AG09309 (cell line): Measurements from ENCODE around the gene BGLAP.

Experiments used
- DNase-seq: peaks from one replicate; pipeline ENCODE4 v3.0.0-alpha.2; 2010; ENCODE audit warnings: low read depth
- H3K4me3 ChIP-seq: 2 replicates; pipeline ENCODE4 v1.5.1; 2011; ENCODE audit warnings: mild to moderate bottlenecking, low read depth, low read length, moderate library complexity; ENCODE audit not compliant: control insufficient read depth
- TF ChIP-seq, protein P1 (sequence below): IDR thresholded peaks from 2 replicates; pipeline ENCODE4 v1.5.1; 2011; ENCODE audit warnings: mild to moderate bottlenecking, low read depth, low read length, inconsistent platforms; ENCODE audit not compliant: insufficient read depth, control insufficient read depth; ENCODE audit errors: missing control alignments

Gene BGLAP

DNA sequence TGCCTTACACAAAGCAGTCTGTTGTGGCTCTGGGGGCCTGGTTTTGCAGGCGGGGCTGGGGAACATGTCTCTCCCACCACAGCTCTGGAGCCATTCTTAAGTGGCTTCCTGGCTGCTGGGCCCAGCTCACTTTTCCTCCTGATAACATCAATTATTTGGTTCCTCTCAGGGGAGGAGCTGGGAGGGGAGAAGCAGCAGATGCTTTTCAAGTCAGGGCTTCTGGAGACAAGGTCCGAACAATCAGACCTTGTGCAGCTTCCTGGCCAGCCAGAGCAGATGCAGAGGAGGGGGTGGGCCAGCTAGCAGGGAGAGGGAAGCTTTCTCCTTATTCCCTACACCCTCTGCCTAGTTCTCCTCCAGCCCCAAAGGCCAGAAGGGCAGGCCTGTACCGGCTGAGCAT, 9.5 kb downstream of the BGLAP start:
- DNase-seq, result no peak
- H3K4me3 ChIP-seq, result no peak overlapping the region
- TF ChIP-seq, protein P1, sequence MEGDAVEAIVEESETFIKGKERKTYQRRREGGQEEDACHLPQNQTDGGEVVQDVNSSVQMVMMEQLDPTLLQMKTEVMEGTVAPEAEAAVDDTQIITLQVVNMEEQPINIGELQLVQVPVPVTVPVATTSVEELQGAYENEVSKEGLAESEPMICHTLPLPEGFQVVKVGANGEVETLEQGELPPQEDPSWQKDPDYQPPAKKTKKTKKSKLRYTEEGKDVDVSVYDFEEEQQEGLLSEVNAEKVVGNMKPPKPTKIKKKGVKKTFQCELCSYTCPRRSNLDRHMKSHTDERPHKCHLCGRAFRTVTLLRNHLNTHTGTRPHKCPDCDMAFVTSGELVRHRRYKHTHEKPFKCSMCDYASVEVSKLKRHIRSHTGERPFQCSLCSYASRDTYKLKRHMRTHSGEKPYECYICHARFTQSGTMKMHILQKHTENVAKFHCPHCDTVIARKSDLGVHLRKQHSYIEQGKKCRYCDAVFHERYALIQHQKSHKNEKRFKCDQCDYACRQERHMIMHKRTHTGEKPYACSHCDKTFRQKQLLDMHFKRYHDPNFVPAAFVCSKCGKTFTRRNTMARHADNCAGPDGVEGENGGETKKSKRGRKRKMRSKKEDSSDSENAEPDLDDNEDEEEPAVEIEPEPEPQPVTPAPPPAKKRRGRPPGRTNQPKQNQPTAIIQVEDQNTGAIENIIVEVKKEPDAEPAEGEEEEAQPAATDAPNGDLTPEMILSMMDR, result no peak

DNA sequence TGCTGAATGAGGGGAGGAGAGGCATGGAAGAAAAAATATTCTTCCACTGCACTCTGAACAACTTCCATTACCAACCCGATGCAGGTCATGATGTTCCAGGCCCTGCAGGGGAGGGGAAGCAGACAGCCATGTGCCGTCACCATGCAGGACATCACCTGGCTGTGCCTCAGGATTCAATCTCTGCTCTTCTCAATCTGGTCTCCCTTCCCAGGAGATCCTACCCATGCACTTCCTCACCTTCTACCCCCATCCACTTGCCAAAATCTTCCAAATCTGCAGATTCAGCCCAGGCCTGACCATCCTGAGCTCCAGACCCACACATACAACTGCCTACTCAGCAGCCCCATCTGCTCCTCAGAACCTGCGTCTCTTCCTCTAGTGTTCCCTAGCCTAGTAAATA, 11.7 kb downstream of the BGLAP start:
- TF ChIP-seq, protein P1, result no peak
- DNase-seq, result no peak

DNA sequence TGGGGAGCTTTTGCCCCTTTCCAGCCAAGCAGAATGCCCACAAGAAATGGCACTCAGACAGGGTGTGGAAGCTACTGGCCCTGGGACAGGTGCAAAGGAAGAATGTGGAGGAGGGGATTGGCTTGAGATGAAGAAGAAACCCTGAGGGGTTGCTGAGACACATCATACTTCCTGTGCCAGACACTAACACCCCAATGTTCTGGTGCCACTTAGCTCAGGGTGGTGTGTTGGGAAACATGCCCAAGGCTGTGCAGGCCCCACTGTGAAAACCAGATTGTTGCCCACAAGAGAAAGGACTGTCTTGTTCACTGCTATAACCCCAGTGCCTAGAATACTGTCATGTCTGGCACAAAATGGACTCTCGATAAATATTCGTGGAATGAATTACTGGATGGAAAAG, 15.7 kb downstream of the BGLAP start:
- TF ChIP-seq, protein P1, result no peak
- no peak overlapping the region for H3K4me3 ChIP-seq
- DNase-seq, result no peak

More for the DNA sequence above, 11.7 kb downstream of the BGLAP start:
- H3K4me3 ChIP-seq, result no peak overlapping the region

DNA sequence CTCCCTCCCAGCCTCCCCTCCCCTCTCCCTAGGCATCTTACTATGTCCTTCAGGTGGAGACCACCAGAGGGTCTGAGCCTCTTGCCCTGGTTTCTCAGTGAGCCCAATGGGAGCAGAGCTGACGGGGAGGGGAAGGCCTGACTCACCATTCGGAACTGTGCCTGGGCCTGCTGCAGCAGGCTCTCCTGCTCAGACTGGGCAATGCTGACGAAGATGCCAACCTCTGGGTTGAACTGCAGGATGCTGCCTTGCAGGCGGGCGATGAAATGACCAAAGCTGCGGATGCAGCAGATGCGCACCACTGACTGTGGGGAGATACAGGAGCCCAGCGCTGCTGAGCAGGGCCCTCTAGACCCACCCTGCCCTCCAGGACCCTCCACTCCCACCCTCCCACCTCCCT, 16.9 kb downstream of the BGLAP start:
- H3K4me3 ChIP-seq, result no peak overlapping the region
- no peak for DNase-seq
- TF ChIP-seq, protein P1, result no peak

DNA sequence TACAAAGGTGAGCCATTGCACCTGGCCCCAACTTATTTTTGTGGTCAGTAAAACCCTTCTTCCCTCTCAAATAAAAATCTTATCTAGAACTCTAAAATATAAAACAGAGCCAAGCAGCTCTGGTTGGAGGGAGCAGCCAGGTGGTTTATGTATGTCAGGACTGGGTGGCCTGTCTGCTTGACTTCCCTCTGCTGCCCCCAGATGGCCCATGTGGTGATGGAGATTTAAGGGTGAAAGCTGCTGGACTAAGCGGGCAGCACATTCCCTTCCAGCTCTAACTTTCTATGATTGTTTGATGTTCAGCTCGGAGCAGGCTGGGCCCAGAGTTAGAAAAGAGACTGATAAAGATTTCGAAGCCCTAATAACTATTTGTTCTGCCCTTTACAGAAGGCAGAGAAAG, 17.8 kb downstream of the BGLAP start:
- no peak for DNase-seq
- TF ChIP-seq, protein P1, result no peak

DNA sequence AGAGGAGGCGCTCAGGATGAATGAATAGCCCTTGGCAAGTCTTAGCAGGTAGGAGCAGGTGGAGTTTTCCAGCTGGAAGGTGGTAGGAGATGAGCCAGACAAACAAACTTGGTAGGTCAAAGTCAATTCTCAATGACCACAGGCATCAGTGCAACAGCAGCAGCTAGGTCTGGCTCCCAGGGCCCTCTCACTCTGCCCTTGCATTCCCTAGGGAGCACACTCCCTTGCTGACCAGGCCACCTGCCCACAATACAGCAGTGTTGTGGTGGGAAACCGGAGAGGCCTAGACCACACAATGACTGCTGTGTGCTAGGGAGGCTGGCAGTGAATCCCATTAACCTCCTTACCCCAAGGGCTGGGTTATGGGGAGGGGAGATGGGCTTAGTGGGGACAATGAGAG, 18.9 kb downstream of the BGLAP start:
- H3K4me3 ChIP-seq, result no peak overlapping the region
- no peak for DNase-seq
- TF ChIP-seq, protein P1, result no peak

More for the DNA sequence above, 17.8 kb downstream of the BGLAP start:
- H3K4me3 ChIP-seq, result no peak overlapping the region

DNA sequence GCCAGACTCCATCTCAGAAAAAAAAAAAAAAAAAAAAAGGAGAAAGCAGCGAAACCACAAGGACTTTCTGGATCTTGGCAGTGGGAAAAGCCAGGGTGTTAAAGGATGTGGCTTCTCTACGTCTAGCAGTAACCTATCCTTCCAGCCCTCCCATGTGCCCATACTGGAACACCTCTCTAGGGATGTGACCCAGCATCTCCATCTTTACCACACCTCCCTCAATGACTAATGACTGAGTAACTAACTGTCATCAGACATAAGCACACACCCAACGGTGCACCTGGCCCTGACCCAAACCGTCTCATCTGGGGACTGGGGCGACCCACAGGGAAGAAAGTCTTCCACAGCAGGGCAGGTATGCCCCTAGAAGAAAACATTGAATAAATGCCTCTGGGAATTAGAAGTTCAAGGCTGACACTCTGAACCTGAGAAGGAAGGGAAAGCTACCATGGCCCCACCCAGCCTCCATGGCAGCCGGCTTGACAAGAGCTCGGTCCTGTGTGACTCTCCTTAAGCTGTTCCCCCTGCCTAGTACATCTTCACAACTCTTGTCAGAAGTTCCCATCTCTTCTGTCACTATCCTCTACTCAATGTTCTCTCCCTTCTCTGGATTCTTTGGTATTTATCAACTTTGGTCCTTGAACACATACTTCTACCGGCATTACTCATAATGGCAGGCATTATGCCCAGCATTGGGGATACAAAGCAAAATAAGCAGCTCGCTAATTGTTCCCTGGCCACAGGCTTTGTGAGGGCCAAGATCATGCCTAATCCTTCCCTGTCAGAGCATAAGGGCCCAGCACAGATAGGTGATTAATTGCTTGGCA, 20.7 kb downstream of the BGLAP start:
- no peak overlapping the region for H3K4me3 ChIP-seq
- TF ChIP-seq, protein P1, result no peak
- DNase-seq, result peak; percentile 48
